Astrocyte of the spinal cord (primary cell): ENCODE measurements around the gene POLA2.

Experiments used
- DNase-seq: peaks from one replicate; pipeline ENCODE4 v3.0.0; 2011; ENCODE audit warnings: low read depth, low spot score
- H3K4me3 ChIP-seq: 2 replicates; pipeline ENCODE4 v1.5.1; 2011; ENCODE audit warnings: low read depth, mild to moderate bottlenecking, low read length, moderate library complexity
- in situ Hi-C: cut with HindIII; loops from 2 replicates; pipeline ENCODE4 v1.10.0; 2017; ENCODE audit warnings: low sequenced_read_pairs
- TF ChIP-seq, protein P1 (sequence below): IDR thresholded peaks from 2 replicates; pipeline ENCODE4 v1.5.1; 2012; ENCODE audit warnings: low read depth, mild to moderate bottlenecking, low read length, inconsistent platforms

Gene POLA2

DNA sequence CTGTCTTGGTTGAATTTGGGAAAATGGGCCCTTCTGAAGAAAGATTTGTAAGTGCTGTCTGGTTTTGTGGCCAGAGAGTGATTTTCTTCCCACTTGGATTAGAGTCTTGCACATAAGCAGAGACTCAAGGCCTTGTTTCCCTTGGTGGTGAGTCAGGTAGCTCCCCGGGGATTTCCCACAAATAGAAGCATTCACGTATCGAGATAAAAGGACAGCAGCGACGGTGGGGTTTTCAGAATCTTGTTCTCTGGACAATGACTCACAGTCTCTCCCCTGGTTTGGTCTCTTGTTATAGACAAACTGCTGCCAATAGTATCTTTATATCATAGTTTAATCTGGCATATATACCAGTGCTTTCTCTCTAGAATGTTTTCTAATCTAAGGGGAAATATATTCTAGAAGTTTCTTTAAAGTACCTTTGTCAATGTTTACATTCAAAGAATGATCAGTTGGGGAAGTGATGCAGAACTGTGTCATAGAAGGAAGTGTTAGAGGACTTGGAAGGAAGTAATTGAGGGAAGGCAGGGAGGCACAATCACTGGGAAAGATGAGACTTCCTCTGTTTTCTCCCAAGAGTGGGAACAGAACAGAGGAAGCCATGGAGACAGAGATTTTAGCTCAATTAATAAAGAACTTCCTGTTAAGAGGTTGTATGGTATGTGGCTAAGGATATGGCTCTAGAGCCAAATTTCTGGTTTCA is 18.1 kb downstream of the POLA2 start:
- DNase-seq, result peak; percentile 97
- in situ Hi-C loops, result no loop called here
- TF ChIP-seq, protein P1, sequence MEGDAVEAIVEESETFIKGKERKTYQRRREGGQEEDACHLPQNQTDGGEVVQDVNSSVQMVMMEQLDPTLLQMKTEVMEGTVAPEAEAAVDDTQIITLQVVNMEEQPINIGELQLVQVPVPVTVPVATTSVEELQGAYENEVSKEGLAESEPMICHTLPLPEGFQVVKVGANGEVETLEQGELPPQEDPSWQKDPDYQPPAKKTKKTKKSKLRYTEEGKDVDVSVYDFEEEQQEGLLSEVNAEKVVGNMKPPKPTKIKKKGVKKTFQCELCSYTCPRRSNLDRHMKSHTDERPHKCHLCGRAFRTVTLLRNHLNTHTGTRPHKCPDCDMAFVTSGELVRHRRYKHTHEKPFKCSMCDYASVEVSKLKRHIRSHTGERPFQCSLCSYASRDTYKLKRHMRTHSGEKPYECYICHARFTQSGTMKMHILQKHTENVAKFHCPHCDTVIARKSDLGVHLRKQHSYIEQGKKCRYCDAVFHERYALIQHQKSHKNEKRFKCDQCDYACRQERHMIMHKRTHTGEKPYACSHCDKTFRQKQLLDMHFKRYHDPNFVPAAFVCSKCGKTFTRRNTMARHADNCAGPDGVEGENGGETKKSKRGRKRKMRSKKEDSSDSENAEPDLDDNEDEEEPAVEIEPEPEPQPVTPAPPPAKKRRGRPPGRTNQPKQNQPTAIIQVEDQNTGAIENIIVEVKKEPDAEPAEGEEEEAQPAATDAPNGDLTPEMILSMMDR, result no peak
- no peak overlapping the region for H3K4me3 ChIP-seq

- no peak overlapping the region for H3K4me3 ChIP-seq
- in situ Hi-C loops, result no loop called here
- no peak for DNase-seq
- TF ChIP-seq, protein P1, result no peak
Measured at GRCh38 chr11:65280646-65281045, 18.9 kb downstream of the POLA2 start.

GRCh38 chr11:65286686-65287085 is 24.9 kb downstream of the POLA2 start:
- in situ Hi-C loops, result no loop called here
- no peak for DNase-seq
- H3K4me3 ChIP-seq, result no peak overlapping the region
- TF ChIP-seq, protein P1, result no peak

DNA sequence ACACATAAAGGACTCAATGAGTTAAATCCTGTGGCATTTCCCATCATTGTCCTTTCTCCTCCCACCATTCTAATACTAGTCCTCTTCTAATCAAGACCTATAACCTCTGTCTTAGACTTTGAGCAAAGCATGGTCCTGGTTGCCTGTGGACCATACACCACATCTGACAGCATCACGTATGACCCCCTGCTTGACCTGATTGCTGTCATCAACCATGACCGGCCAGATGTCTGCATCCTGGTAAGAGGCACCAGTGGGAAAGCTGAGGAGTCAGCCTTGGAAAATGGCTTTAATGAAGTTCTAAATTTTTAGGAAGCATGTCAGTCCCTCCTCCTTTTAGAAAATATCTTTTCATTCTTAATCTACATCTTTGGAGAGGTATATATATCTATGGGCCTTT is 25.8 kb downstream of the POLA2 start:
- in situ Hi-C loops, result no loop called here
- no peak for DNase-seq
- H3K4me3 ChIP-seq, result no peak overlapping the region
- TF ChIP-seq, protein P1, result no peak

GRCh38 chr11:65288706-65289536 is 27.2 kb downstream of the POLA2 start:
- DNase-seq, result no peak
- H3K4me3 ChIP-seq, result no peak overlapping the region
- TF ChIP-seq, protein P1, result no peak
- in situ Hi-C loops, result no loop called here

- DNase-seq, result peak; percentile 96
- in situ Hi-C loops, result no loop called here
Measured at GRCh38 chr11:65290448-65291165, 28.8 kb downstream of the POLA2 start.

More at GRCh38 chr11:65290448-65291165, 28.8 kb downstream of the POLA2 start:
- H3K4me3 ChIP-seq, result no peak overlapping the region
- TF ChIP-seq, protein P1, result no peak
